ENCODE results near the gene IGFN1.

Gene IGFN1

GRCh38 chr1:201268604-201269151, 78.1 kb downstream of the IGFN1 start:
- peak; percentile 94 to 96 for DNase-seq

- no peak for DNase-seq
Measured at GRCh38 chr1:201269281-201269680, 78.7 kb downstream of the IGFN1 start.

- no peak for DNase-seq
Measured at GRCh38 chr1:201269900-201270410, 79.3 kb downstream of the IGFN1 start.

GRCh38 chr1:201270616-201271390, 80.2 kb downstream of the IGFN1 start:
- peak in 1 of 2 experiments; percentile 36 for DNase-seq

GRCh38 chr1:201272799-201273198, 82.2 kb downstream of the IGFN1 start:
- no peak for DNase-seq

GRCh38 chr1:201274616-201275252, 84.1 kb downstream of the IGFN1 start:
- DNase-seq, result no peak

- DNase-seq, result no peak
Measured at GRCh38 chr1:201275253-201275666, 84.6 kb downstream of the IGFN1 start.

- no peak for DNase-seq
Measured at GRCh38 chr1:201276891-201277290, 86.3 kb downstream of the IGFN1 start.

- DNase-seq, result no peak
Measured at GRCh38 chr1:201277441-201277840, 86.8 kb downstream of the IGFN1 start.
